PC-3 (cell line): ENCODE data around the gene IL23R. TPM values are rescaled to one million over a fixed set of nuclear protein-coding genes. Genes with fewer than 3 reads are reported as not detected.

Source experiments
- ATAC-seq: fragments of 200-7000 bp; cut with Tn5 transposase; 2 replicates; pipeline ENCODE4 v1.9.1; 2020; ENCODE audit warnings: mild to moderate bottlenecking, moderate library complexity
- BruUV-seq: library from RNA; stranded (reverse); fragments of 400-500 nt; replicated peaks from 2 replicates; lab custom pipeline; 2021; lab: Mats Ljungman, UMichigan
- CTCF ChIA-PET: fragments of 300-600 bp; sonication (Branson Sonifier 250); formaldehyde crosslinking; loops from one replicate; lab custom pipeline; 2022; ENCODE audit warnings: antibody characterized with exemption; lab: Charles Lee
- POLR2A ChIA-PET: fragments of 300-600 bp; sonication (Branson Sonifier 250); formaldehyde crosslinking; loops from one replicate; lab custom pipeline; 2022; ENCODE audit warnings: antibody characterized with exemption; ENCODE audit not compliant: unreplicated experiment; lab: Charles Lee
- DNase-seq: peaks from one replicate; pipeline ENCODE4 v3.0.0-alpha.2; 2015
- H2AFZ ChIP-seq: fragments of 300-600 bp; sonication (generic); 2 replicates; pipeline ENCODE4 v1.6.0; 2016; ENCODE audit warnings: antibody characterized with exemption, low read length
- H3F3A ChIP-seq: fragments of 300-600 bp; sonication (generic); one replicate; pipeline ENCODE4 v1.6.0; 2017; ENCODE audit warnings: antibody characterized with exemption, low read length, control low read depth, mild to moderate bottlenecking; ENCODE audit not compliant: unreplicated experiment
- H3K27ac ChIP-seq: fragments of 300-600 bp; sonication (generic); 2 replicates; pipeline ENCODE4 v1.5.1; 2016; ENCODE audit warnings: mild to moderate bottlenecking, low read length
- H3K27me3 ChIP-seq: fragments of 300-600 bp; sonication (generic); 2 replicates; pipeline ENCODE4 v1.6.1; 2016; ENCODE audit warnings: low read length, mixed read lengths
- H3K36me3 ChIP-seq: fragments of 300-600 bp; sonication (generic); 2 replicates; pipeline ENCODE4 v1.6.1; 2016; ENCODE audit warnings: low read depth, mixed run types, low read length, mixed read lengths
- H3K4me1 ChIP-seq: fragments of 300-600 bp; sonication (generic); 2 replicates; pipeline ENCODE4 v1.5.1; 2016; ENCODE audit warnings: low read length; ENCODE audit not compliant: insufficient read depth
- H3K4me2 ChIP-seq: fragments of 300-600 bp; sonication (generic); 2 replicates; pipeline ENCODE4 v1.6.0; 2016; ENCODE audit warnings: low read length
- H3K4me3 ChIP-seq: fragments of 300-600 bp; sonication (generic); 2 replicates; pipeline ENCODE4 v1.5.1; 2016; ENCODE audit warnings: mild to moderate bottlenecking, low read length, mixed read lengths
- H3K79me2 ChIP-seq: fragments of 300-600 bp; sonication (generic); 2 replicates; pipeline ENCODE4 v1.6.1; 2017; ENCODE audit warnings: low read length, mixed read lengths
- H3K9ac ChIP-seq: fragments of 300-600 bp; sonication (generic); 2 replicates; pipeline ENCODE4 v1.6.0; 2016; ENCODE audit warnings: mild to moderate bottlenecking, low read length
- H3K9me2 ChIP-seq: fragments of 300-600 bp; sonication (generic); replicated peaks from 2 replicates; pipeline ENCODE4 v1.6.1; 2016; ENCODE audit warnings: mixed run types, low read length, mixed read lengths
- H3K9me3 ChIP-seq: fragments of 300-600 bp; sonication (generic); 2 replicates; pipeline ENCODE4 v1.6.1; 2016; ENCODE audit warnings: low read length, mixed read lengths
- H4K20me1 ChIP-seq: fragments of 300-600 bp; sonication (generic); 2 replicates; pipeline ENCODE4 v1.6.1; 2016; ENCODE audit warnings: low read length, mixed read lengths
- CTCF ChIP-seq: fragments of 300-600 bp; sonication (generic); conservative IDR thresholded peaks from 2 replicates; pipeline ENCODE4 v1.5.1; 2017; ENCODE audit warnings: antibody characterized with exemption, low read depth, mild to moderate bottlenecking, low read length
- EZH2 ChIP-seq: fragments of 300-600 bp; sonication (generic); IDR thresholded peaks from one replicate; pipeline ENCODE4 v1.6.1; 2017; ENCODE audit warnings: antibody characterized with exemption, mild to moderate bottlenecking, low read length; ENCODE audit not compliant: unreplicated experiment
- EZH2phosphoT487 ChIP-seq: fragments of 300-600 bp; sonication (generic); IDR thresholded peaks from 2 replicates; pipeline ENCODE4 v1.6.1; 2018; ENCODE audit warnings: mild to moderate bottlenecking, antibody characterized with exemption, low read length, borderline replicate concordance
- intact Hi-C: fragments of 100-400 bp; cut with micrococcal nuclease; formaldehyde crosslinking; loops from 2 replicates; pipeline ENCODE4 v1.9.0; 2023
- total RNA-seq: library from RNA; depleted of rRNA; stranded (reverse); fragments of >200 nt; gene quantifications from 2 replicates; pipeline ENCODE4 v1.2.3, GENCODE V29; 2014

The IL23R gene
- total RNA-seq, 1 experiment from 2014 or later, result not detected

GRCh38 chr1:67227196-67227595 lies 60.9 kb downstream of the IL23R start:
- Histone ChIP-seq H4K20me1 (no peaks in the 10 kb centered on the region), H3K9me2 (no peaks in the 10 kb centered on the region), H2AFZ (no peak overlapping the region), H3K27ac (no peak overlapping the region), H3K79me2 (no peaks in the 10 kb centered on the region), H3K27me3 (no peaks in the 10 kb centered on the region), H3K9me3 (no peaks in the 10 kb centered on the region), H3K4me1 (peaks cover 26% of the 10 kb centered on the region), H3K4me2 (no peak overlapping the region), H3K9ac (no peak overlapping the region), H3K36me3 (no peaks in the 10 kb centered on the region), H3K4me3 (no peak overlapping the region), H3F3A (no peaks in the 10 kb centered on the region)
- intact Hi-C loops, result no loop called here
- peak; percentile 63 for DNase-seq
- ChIA-PET CTCF (no interaction called here), POLR2A (no interaction called here)
- ATAC-seq, result peak; percentile 62
- no peak for TF ChIP-seq CTCF
- TF ChIP-seq EZH2phosphoT487, result no peak
- TF ChIP-seq EZH2, result no peak
- no TSS peak for BruUV-seq

GRCh38 chr1:67228791-67229190 lies 62.5 kb downstream of the IL23R start:
- no peak for ATAC-seq
- POLR2A ChIA-PET, result no interaction called here
- no peak for TF ChIP-seq EZH2phosphoT487
- intact Hi-C loops, result no loop called here
- no peak overlapping the region for H3K27ac ChIP-seq
- no peaks in the 10 kb centered on the region for H3K9me3 ChIP-seq
- no peaks in the 10 kb centered on the region for H3K36me3 ChIP-seq
- no peaks in the 10 kb centered on the region for H3K79me2 ChIP-seq
- peaks cover 26% of the 10 kb centered on the region for H3K4me1 ChIP-seq
- H3K4me3 ChIP-seq, result no peak overlapping the region
- H2AFZ ChIP-seq, result no peak overlapping the region
- no peak overlapping the region for H3K9ac ChIP-seq
- H3K27me3 ChIP-seq, result no peaks in the 10 kb centered on the region
- no peak for DNase-seq
- no peaks in the 10 kb centered on the region for H3F3A ChIP-seq
- H3K4me2 ChIP-seq, result no peak overlapping the region
- BruUV-seq, result no TSS peak
- CTCF ChIA-PET, result no interaction called here
- no peaks in the 10 kb centered on the region for H3K9me2 ChIP-seq
- no peaks in the 10 kb centered on the region for H4K20me1 ChIP-seq

GRCh38 chr1:67230539-67230938 lies 64.3 kb downstream of the IL23R start:
- no peak overlapping the region for H2AFZ ChIP-seq
- ChIA-PET POLR2A (no interaction called here), CTCF (interaction anchor here (0.6 kb wide), 1 partner anchor 68 kb away, joined by 3 read pairs; no protein-coding TSS in a partner anchor)
- no peaks in the 10 kb centered on the region for H3K36me3 ChIP-seq
- H3K4me3 ChIP-seq, result no peak overlapping the region
- DNase-seq, result peak; percentile 72
- no peaks in the 10 kb centered on the region for H3F3A ChIP-seq
- BruUV-seq, result no TSS peak
- ATAC-seq, result peak; percentile 66
- no peaks in the 10 kb centered on the region for H4K20me1 ChIP-seq
- no peaks in the 10 kb centered on the region for H3K9me3 ChIP-seq
- H3K9me2 ChIP-seq, result no peaks in the 10 kb centered on the region
- H3K4me1 ChIP-seq, result peaks cover 26% of the 10 kb centered on the region
- peak overlapping the region; percentile 47 for H3K4me2 ChIP-seq
- intact Hi-C loops, result no loop called here
- TF ChIP-seq EZH2phosphoT487, result no peak
- TF ChIP-seq EZH2, result no peak
- no peak for TF ChIP-seq CTCF
- no peak overlapping the region for H3K9ac ChIP-seq
- no peaks in the 10 kb centered on the region for H3K27me3 ChIP-seq
- peak overlapping the region; percentile 47 for H3K27ac ChIP-seq
- no peaks in the 10 kb centered on the region for H3K79me2 ChIP-seq
